Nephron (organoid): ENCODE results near the gene PKP4.

Experiments
- H3K27ac Mint-ChIP-seq, 3 experiments: 2 replicates each; pipeline ENCODE4 v1.8.0; 2020; ENCODE audit warnings: mixed read lengths in 3 of 3, mild to moderate bottlenecking in 2 of 3, moderate library complexity in 1 of 3
- H3K27me3 Mint-ChIP-seq: 2 replicates; pipeline ENCODE4 v1.8.0; 2021; ENCODE audit warnings: low read depth, mild to moderate bottlenecking, moderate library complexity, mixed read lengths
- H3K36me3 Mint-ChIP-seq: 2 replicates; pipeline ENCODE4 v1.8.0; 2020; ENCODE audit warnings: low read depth, mixed read lengths
- H3K4me1 Mint-ChIP-seq: 2 replicates; pipeline ENCODE4 v1.8.0; 2020; ENCODE audit warnings: mixed read lengths
- H3K4me3 Mint-ChIP-seq, 3 experiments: 2 replicates each; pipeline ENCODE4 v1.8.0; 2020; ENCODE audit warnings: mild to moderate bottlenecking in 3 of 3, mixed read lengths in 3 of 3, moderate library complexity in 2 of 3
- H3K9me3 Mint-ChIP-seq: 2 replicates; pipeline ENCODE4 v1.8.0; 2020; ENCODE audit warnings: mixed read lengths
- TF ChIP-seq, protein P1 (sequence below), 3 experiments: fragments of 200-600 bp; sonication (generic); IDR thresholded peaks; one replicate each; pipeline ENCODE4 v1.5.0; 2021; ENCODE audit warnings: antibody characterized with exemption in 3 of 3; ENCODE audit not compliant: unreplicated experiment in 3 of 3

The PKP4 gene

DNA sequence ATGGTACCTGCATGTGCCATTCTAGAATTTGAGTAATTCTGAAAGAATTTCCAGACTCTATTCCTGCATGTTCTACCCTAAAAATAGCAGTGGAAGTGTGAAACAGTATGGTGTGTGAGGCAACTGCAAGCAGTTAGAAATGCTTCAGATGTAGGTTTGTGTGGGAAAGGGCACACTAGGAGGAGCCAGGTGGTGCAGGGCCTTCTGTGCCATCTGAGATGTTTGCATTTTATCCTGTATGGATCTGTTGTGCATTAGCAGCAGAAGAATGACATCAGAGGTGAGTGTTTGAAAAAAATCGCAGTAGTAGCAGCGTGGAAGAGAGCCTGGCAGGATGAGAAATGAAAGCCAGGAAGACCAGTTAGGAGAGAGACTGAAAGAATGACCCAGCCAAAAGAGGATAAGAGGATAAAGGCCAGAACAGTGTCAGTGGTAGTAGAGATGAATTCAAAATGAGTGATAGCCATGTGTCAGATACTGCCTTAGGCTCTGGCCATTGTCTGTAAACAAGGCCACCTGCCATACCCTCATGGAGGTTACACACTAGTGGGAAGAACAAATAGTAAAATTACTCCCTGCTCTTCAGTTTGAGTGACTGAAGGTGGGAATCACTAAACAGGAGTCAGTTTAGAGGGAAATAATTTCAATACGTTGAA is 142.2 kb downstream of the PKP4 start:
- no peak overlapping the region for H3K4me3 Mint-ChIP-seq
- H3K9me3 Mint-ChIP-seq = no peaks in the 10 kb centered on the region
- no peaks in the 10 kb centered on the region for H3K27me3 Mint-ChIP-seq
- peaks cover 13% of the 10 kb centered on the region for H3K4me1 Mint-ChIP-seq
- peaks cover 9% of the 10 kb centered on the region for H3K36me3 Mint-ChIP-seq
- H3K27ac Mint-ChIP-seq = no peak overlapping the region
- TF ChIP-seq, protein P1, sequence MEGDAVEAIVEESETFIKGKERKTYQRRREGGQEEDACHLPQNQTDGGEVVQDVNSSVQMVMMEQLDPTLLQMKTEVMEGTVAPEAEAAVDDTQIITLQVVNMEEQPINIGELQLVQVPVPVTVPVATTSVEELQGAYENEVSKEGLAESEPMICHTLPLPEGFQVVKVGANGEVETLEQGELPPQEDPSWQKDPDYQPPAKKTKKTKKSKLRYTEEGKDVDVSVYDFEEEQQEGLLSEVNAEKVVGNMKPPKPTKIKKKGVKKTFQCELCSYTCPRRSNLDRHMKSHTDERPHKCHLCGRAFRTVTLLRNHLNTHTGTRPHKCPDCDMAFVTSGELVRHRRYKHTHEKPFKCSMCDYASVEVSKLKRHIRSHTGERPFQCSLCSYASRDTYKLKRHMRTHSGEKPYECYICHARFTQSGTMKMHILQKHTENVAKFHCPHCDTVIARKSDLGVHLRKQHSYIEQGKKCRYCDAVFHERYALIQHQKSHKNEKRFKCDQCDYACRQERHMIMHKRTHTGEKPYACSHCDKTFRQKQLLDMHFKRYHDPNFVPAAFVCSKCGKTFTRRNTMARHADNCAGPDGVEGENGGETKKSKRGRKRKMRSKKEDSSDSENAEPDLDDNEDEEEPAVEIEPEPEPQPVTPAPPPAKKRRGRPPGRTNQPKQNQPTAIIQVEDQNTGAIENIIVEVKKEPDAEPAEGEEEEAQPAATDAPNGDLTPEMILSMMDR (IDR thresholded peaks at IDR 0.05; ENCODE audit: unreplicated experiment in 3 of 3) = no peak

DNA sequence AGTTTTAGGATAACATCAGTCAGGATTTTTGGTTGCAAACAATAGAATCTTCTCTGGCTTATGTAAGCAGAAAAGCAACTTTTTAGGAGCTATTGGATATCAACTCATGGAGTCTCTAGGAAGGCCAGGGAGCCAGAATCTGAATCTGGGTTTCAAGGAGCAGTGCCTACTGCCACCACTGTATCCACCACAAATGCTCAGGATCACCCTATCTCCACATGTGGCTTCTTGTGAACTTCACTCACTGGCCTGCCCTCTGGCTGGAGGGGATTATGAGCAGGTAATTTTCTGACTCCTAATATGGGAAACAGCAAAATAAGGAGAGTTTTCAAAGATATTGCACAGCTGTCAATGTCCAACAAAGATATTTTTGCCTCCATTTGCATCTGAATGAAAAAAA is 142.9 kb downstream of the PKP4 start:
- no peaks in the 10 kb centered on the region for H3K9me3 Mint-ChIP-seq
- H3K27ac Mint-ChIP-seq = no peak overlapping the region
- peaks cover 12% of the 10 kb centered on the region for H3K36me3 Mint-ChIP-seq
- TF ChIP-seq, protein P1 (IDR thresholded peaks at IDR 0.05; ENCODE audit: unreplicated experiment in 3 of 3) = no peak
- H3K27me3 Mint-ChIP-seq = no peaks in the 10 kb centered on the region
- H3K4me1 Mint-ChIP-seq = peaks cover 7% of the 10 kb centered on the region
- H3K4me3 Mint-ChIP-seq = no peak overlapping the region

DNA sequence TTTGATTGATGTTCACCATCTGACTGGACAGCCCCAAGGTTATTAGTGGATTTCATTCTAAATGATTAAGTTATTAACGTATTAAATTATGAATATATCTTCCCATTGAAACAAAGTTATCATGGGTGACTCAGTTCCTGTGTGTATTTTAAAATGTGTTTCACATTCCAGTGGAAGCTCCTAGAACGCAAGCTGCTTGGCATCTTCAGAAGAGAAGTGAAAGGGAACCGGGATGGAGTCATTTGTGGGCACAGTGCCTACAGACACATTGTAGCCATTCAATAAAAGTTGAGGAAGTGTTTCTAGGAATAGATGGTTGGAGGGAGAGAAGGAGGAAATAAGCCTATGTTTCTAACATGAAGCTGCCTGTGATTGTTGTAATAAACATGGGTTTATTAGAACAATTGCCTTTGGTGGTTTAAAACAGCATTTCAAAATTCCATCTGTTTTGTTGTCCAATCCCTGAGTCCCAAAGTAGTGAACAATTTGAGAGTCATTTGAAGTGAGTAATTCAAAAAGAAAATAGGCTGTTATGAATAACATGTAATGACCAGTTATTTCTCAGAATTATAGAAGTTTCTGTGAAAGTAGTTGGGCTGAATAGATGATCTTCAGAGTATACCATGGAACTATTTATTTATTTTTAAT is 143.5 kb downstream of the PKP4 start:
- H3K27me3 Mint-ChIP-seq = no peaks in the 10 kb centered on the region
- TF ChIP-seq, protein P1 (IDR thresholded peaks at IDR 0.05; ENCODE audit: unreplicated experiment in 3 of 3) = no peak
- H3K4me1 Mint-ChIP-seq = peaks cover 4% of the 10 kb centered on the region
- H3K9me3 Mint-ChIP-seq = no peaks in the 10 kb centered on the region
- H3K4me3 Mint-ChIP-seq = no peak overlapping the region
- H3K27ac Mint-ChIP-seq = no peak overlapping the region
- peaks cover 12% of the 10 kb centered on the region for H3K36me3 Mint-ChIP-seq

DNA sequence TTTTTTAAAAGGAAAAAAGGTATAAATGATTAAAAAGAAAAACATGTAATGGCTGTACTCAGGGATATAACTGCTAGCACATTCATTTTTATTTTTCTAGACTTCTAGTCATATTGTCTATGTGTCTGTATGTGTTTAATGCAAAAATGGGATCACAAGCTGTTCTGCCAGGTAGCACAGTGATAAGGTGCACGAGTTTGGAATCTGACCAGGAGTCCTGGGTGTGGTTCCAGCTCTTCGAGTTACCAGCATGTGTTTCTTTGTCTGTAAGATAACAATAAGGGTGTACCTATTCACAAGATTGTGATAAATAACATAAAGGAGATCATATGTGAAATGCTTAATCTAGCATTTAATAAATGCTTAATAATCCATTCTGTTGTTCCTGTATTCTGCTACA is 145.3 kb downstream of the PKP4 start:
- TF ChIP-seq, protein P1 (IDR thresholded peaks at IDR 0.05; ENCODE audit: unreplicated experiment in 3 of 3) = no peak
- no peak overlapping the region for H3K27ac Mint-ChIP-seq
- peaks cover 4% of the 10 kb centered on the region for H3K4me1 Mint-ChIP-seq
- no peak overlapping the region for H3K4me3 Mint-ChIP-seq
- no peaks in the 10 kb centered on the region for H3K27me3 Mint-ChIP-seq
- H3K9me3 Mint-ChIP-seq = no peaks in the 10 kb centered on the region
- H3K36me3 Mint-ChIP-seq = peaks cover 11% of the 10 kb centered on the region

DNA sequence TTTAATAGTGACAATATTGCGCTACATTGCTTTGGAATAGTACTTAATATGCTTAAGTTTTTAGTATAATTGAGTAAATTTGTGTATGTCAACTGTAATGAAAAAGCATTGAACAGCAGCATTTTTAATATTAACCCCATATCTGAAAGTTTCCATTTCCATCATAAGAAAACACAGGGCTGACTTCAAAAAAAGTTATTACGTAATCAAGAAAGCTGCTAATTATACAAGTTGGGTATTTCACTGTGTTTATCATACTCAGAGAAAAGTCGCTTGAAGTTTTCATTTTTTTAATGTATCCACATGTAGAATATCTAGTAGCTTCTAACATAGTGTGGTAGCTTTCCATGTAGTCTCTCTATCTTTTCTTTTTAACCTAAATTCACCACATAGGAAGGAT is 146.5 kb downstream of the PKP4 start:
- Mint-ChIP-seq H3K27me3 (no peaks in the 10 kb centered on the region), H3K36me3 (peaks cover 8% of the 10 kb centered on the region), H3K9me3 (no peaks in the 10 kb centered on the region), H3K27ac (no peak overlapping the region), H3K4me1 (peaks cover 4% of the 10 kb centered on the region), H3K4me3 (no peak overlapping the region)
- TF ChIP-seq, protein P1 (IDR thresholded peaks at IDR 0.05; ENCODE audit: unreplicated experiment in 3 of 3) = no peak

DNA sequence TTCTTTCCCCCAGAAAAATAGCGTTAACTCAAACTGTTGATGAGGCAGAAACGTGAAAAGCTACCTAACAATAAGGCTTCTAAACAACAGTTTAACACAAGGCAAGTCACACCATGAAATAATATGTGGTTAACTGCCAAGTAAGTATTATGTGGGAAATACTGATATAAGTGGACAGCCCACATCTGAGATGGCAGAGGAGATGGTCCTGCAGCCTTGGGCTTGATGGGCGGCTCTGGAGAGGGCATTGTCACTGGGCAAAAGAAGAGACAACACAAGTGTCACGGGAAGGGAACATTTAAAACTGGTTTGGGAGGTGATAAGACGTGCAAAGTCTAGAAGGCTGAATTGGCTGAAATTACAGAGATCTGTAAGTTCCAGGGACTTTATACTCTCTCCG is 147.2 kb downstream of the PKP4 start:
- H3K27ac Mint-ChIP-seq = no peak overlapping the region
- TF ChIP-seq, protein P1 (IDR thresholded peaks at IDR 0.05; ENCODE audit: unreplicated experiment in 3 of 3) = no peak

More for the DNA sequence above, 147.2 kb downstream of the PKP4 start:
- Mint-ChIP-seq H3K36me3 (peaks cover 6% of the 10 kb centered on the region), H3K4me1 (peaks cover under 1% of the 10 kb centered on the region), H3K27me3 (no peaks in the 10 kb centered on the region), H3K4me3 (no peak overlapping the region), H3K9me3 (no peaks in the 10 kb centered on the region)
